Activated CD4-positive, alpha-beta T cell treated with anti-CD3 and anti-CD28 coated beads, Interleukin-10, Interleukin-2, amounts not matched to agents 100 ng/mL and 50 ng/mL, durations not matched to agents 16 hours and 8 hours (primary cell): ENCODE data around the gene MESP2.

Experiments
- DNase-seq: peaks from one replicate; pipeline ENCODE4 v3.0.0-alpha.2; 2020

MESP2 gene

DNA sequence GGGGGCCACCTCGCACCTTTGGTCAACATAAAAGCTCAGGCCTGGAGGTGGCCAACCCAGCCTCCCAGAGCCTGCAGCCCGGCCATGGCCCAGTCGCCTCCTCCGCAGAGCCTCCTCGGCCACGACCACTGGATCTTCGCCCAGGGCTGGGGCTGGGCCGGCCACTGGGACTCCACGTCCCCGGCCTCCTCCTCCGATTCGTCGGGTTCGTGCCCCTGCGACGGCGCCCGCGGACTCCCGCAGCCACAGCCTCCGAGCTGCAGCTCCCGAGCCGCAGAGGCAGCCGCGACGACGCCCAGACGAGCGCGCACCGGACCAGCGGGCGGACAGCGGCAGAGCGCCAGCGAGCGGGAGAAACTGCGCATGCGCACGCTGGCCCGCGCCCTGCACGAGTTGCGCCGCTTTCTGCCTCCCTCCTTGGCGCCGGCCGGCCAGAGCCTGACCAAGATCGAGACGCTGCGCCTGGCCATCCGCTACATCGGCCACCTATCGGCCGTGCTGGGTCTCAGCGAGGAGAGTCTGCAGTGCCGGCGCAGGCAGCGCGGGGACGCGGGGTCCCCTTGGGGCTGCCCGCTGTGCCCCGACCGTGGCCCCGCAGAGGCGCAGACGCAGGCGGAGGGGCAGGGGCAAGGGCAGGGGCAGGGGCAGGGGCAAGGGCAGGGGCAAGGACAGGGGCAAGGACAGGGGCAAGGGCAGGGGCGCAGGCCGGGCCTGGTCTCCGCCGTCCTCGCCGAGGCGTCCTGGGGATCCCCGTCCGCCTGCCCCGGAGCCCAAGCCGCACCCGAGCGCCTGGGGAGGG lies at the start of gene MESP2:
Gene MESP2, plus strand, starts transcription at position 59 of the 799 bp plus-strand sequence. Its CDS starts 26 bp downstream, at position 85.
- peak; percentile 67 for DNase-seq

DNA sequence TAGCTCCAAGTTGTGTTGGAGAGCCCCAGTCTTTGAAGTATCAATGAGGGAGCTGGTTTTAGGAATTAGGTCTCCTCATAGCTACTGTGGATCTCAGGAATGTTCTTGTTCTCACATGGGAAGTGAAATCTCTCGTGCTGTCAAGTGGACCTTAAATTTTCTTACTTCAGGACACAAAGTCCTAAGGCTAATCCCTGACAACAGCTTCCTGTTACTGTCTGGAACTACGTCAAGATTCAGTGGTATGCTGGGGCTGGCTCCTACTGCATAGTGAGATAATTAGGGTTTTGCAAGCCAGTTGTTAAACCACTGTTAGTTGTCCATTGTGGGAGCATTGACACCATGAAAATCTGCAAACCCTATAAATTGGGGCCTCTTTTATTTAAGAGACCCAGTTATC lies 47.9 kb upstream of the MESP2 start:
- DNase-seq = no peak

DNA sequence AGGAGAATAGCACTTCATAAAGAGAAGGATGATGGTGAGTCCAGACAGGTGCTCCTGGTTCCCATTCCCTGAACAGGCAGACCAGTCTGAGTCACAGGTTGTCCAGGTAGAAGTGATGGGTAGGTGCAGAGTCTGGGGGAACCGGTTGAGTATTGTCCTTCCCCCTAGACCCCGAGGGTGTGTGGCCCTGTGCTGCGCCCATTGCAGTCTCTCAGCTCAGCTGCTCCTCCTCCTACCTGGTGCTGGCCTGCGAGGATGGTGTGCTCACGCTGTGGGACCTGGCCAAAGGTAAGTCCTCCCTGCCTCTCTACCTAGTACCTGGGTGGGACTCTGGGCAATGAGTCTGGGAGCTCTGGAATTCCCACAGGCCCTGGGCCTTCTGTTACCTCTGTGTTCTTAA lies 44.9 kb upstream of the MESP2 start:
- no peak for DNase-seq

GRCh38 chr15:89732451-89733172 lies 43.5 kb upstream of the MESP2 start:
- no peak for DNase-seq

DNA sequence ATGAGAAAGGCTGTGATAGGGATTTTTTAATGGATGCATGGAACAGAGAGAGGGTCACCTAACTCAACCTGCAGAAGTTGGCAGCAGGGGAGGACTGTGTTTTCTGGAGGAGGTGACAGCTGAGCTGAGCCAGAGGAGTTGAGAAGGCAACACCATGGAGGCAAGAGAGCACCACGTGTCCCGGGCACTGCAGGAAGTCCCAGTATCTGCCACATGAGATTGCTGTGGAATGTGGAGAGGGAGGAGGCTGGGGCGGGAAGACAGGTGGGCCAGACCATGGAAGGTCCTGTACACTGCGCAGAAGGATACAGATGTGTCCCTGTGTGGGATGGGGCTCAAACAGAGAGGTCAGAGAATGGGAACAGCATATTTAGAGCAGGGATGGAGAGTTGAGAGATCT lies 40.4 kb upstream of the MESP2 start:
- DNase-seq = no peak

DNA sequence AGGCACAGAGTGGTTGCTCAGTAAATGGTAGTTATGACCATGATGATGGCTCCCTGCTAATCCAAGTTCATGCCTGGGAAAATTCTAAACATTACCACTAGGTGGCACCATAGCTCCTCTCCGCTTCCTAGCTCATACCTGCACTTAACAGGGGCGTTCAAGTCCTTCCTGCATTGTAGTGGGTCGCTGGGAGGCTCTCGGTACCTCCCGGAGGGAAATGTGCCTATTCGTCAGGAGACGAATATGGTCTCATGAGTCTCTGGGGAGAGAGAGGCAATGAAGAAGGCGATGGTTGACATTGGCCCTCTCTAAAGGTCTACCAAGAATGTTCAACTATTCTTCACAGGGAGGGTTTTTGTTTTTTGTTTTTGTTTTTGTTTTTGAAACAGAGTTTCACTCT lies 36.0 kb upstream of the MESP2 start:
- peak; percentile 77 for DNase-seq

- no peak for DNase-seq
Measured at GRCh38 chr15:89743011-89743410, 33.1 kb upstream of the MESP2 start.

DNA sequence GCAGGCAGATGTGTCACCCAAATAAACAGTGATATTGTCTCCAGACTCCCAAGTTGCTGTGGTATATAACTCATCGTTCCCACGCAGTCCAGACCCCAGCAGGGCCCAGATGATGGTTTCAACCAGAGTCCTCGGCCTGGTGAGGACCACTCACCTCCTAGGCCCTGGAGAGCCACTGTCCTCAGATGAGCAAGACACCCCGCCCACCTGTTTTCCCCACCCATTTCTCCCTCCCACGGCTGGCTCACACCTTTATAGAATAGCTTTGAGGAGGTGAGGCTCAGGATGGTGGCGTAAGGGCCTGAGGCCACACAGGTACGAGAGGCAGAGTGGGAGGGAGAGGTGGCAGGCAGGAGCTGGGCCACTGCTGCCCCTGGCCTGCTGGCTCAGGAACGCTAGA lies 32.5 kb upstream of the MESP2 start:
- DNase-seq = no peak

- DNase-seq = no peak
Measured at GRCh38 chr15:89745131-89745530, 31.0 kb upstream of the MESP2 start.

- DNase-seq = no peak
Measured at GRCh38 chr15:89745768-89746167, 30.4 kb upstream of the MESP2 start.

DNA sequence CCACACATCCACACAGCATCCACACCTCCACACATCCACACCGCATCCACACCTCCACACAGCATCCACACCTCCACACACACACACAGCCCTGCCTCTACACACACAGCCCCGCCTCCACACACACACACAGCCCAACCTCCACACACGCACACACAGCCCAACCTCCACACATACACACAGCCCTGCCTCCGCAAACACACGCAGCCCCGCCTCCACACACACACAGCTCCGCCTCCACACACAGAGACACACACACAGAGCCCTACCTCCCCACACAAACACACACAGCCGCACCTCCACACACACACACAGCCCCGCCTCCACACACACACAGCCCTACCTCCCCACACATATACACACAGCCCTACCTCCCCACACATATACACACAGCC lies 29.7 kb upstream of the MESP2 start:
- DNase-seq = no peak

GRCh38 chr15:89747708-89748682 lies 28.1 kb upstream of the MESP2 start:
- no peak for DNase-seq

DNA sequence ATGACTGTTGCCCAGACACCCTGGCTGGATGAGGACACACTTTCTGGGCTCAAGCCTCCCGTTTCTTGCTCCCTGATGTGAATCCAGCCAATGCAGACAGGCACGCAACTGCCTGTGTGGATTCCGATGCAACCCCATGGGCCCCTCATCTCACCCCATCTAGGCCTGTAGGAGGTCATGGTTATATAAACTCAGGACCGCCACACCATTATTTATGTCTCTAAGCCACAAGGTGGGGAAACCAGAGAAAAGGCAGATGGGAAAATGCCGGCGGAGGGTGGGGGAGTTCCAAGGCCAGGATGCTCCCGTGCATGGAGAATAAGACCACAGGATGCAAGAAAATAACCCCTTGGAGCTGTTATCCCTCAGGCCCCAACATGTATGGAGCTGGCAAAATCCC lies 27.1 kb upstream of the MESP2 start:
- no peak for DNase-seq

- no peak for DNase-seq
Measured at GRCh38 chr15:89749526-89749925, 26.6 kb upstream of the MESP2 start.

DNA sequence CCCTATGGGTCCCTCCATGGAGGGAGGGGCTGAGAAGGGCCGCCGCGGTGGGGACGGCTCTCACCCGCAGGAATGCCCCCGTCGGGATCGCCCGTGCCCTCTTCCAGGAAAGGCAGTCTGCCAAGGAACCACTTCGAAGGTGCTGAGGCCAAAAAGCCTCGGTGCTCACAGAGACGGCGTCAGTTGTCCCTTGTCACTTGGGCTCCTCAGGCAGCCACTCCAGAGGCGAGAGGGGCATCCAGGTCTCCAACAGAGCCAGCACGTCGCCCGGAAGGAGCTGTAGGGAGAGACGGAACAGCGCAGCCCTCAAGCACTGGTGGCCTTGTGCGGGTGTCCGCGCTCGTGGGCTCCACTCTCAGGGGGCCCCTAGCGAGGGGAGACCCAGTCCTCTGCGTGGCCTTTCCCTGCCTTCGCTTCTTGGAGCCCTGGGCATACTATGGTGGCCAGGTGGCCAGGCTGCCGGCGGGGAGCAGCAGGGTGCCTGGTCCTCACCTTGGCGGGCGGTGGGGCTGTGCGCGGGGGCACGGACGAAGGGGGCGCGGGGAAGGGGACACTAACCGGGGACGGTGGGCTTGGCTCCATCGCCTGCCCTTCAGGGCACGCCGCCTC lies 26.1 kb upstream of the MESP2 start:
- DNase-seq = no peak

DNA sequence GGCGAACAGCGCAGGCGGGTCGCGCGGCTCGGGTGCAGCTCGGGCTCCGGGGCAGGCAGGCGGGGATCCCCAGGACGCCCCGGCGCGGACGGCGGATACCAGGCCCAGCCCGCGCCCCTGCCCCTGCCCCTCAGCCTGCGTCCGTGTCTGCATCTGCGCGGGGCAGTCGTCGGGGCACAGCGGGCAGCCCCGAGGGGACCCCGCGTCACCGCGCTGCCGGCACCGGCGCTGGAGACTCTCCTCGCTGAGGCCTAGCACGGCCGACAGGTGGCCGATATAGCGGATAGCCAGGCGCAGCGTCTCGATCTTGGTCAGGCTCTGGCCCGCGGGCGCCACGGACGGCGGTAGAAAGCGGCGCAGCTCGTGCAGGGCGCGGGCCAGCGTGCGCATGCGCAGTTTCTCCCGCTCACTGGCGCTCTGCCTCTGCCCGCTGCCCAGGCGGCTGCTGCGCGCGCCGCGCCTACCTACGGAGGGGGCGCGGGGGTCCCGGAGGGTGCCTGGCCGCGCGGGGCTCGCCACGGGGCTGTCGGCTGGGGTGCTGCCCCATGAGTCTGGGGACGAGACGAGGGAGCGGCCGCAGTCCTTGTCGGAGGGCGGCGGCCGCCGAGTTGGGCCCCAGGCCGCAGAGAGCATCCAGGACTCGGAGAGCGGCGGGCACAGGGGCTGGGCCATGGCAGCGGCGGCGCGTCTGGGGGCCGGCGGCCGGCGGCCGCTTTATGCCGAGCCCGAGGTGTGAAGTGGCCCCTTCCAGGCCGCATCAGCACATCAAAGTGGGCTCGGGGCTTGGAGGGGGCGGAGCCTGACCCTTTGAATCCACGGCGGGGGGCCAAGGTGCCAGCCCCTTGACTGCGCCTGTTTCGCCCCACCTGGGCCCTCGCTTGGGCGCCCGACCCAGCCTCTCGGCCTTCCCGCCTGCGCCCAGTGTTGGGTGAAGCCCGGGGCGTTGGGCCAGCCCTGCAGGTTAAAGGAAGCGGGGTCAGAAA lies 25.3 kb upstream of the MESP2 start, which contains the start of gene MESP1:
Gene MESP1, minus strand, starts transcription at position 690 of the 983 bp plus-strand sequence. Its CDS starts 18 bp downstream, at position 672.
- DNase-seq = peak; percentile 94

DNA sequence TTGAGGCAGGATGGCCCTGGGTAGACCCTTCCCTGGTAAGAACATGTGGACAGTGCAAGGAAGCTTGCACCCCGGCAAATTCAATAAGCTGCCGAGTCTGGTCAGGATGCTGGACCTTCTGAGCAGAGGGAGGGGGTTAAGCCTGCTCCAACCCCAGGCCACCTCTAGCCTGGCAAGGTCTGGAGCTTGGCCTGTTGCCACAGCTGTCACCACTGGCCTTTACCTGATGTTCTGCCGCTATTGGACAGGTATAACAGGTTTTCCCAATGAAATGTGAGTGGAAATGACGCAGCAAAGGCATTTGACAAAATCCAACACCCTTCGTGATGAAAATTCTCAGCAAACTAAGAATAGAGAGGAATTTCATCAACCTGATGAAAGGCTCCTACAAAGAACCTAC lies 24.4 kb upstream of the MESP2 start:
- no peak for DNase-seq

- DNase-seq = no peak
Measured at GRCh38 chr15:89753855-89754254, 22.3 kb upstream of the MESP2 start.

DNA sequence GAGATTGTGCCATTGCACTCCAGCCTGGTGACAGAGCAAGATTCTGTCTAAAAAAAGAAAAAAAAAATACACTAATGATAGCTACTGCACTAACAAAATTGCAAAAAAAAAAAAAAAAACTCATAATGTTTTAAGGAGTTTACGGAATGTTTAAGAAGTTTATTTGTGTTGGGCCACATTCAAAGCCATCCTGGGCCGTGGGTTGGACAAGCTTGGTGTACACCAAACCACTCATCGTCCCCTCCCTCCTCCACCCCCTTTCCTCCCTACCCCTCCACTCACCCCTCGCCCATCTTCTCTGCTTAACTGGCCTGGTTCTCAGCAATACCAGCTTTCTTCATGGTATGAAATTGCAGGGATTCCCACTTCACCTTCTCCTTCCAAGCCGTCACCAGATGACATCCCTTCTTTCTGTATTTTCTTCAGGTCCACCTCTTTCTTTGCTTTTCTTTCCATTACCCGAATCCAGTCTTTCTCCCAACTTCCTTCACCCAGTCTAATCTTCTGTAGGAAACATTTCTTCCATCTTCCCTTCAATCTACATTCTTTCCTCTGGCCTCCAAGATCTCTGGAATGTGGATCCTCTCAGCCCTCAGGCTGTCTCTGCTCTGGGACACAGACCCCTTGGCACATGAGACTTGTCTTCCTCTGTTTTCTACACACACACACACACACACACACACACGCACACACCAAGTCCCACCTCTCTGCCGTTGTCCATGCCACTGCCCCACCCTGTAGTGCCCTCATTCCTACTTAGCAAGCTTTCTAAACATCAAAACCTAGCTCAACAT lies 21.6 kb upstream of the MESP2 start:
- no peak for DNase-seq

DNA sequence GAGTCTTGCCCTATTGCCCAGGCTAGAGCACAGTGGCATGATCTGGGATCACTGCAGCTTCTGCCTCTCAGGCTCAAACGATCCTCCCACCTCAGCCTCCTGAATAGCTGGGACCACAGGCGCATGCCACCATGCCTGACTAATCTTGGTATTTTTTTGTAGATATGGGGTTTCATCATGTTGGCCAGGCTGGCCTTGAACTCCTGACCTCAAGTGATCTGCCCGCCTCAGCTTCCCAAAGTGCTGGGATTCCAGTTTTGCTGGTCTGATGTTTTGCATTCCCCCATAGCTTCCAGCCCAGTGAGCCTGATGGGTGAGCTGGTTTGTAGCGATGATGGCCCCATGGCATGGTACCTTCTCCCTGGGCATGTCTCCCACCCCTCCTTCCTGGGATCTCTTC lies 20.4 kb upstream of the MESP2 start:
- no peak for DNase-seq

- no peak for DNase-seq
Measured at GRCh38 chr15:89756897-89757296, 19.2 kb upstream of the MESP2 start.
